Measurements from ENCODE around the gene CHAC2.
"Not testable (repeated sequence)": the region's sequence is repeated elsewhere in the genome, so short reads cannot be mapped to it uniquely, and the experiment has no call there.

CHAC2 gene

DNA sequence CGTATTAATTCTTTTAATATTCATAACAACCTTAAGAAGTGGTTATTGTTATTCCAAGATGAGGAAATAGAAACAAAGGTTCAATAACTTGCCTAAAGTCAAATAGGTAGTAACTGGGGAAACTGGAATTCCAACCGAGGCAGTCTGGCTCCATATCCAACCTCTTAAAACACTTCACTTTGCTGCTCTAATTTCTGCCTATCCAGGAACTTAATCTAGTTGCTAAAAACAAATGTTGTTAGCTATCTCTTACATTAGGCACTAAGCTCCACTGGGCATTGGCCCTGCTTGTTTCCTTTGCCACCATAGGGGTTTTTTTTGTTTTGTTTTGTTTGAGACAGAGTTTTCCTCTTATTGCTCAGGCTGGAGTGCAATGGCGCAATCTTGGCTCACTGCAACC, 44.0 kb downstream of the CHAC2 start:
- Histone ChIP-seq H3K27ac (ENCODE audit: low read length) (no peak overlapping the region), H3K27me3 (ENCODE audit: control insufficient read depth, insufficient read depth, low read length) (no peaks in the 10 kb centered on the region), H3K4me3 (ENCODE audit: low read length) (no peak overlapping the region), H3K36me3 (ENCODE audit: control insufficient read depth, low read depth, low read length) (peaks cover 44% of the 10 kb centered on the region), H3K9ac (ENCODE audit: low read length) (no peak overlapping the region), H3K9me3 (ENCODE audit: control insufficient read depth, low read depth, low read length) (no peaks in the 10 kb centered on the region), H3K4me1 (ENCODE audit: control insufficient read depth, low read depth, low read length) (no peaks in the 10 kb centered on the region)

DNA sequence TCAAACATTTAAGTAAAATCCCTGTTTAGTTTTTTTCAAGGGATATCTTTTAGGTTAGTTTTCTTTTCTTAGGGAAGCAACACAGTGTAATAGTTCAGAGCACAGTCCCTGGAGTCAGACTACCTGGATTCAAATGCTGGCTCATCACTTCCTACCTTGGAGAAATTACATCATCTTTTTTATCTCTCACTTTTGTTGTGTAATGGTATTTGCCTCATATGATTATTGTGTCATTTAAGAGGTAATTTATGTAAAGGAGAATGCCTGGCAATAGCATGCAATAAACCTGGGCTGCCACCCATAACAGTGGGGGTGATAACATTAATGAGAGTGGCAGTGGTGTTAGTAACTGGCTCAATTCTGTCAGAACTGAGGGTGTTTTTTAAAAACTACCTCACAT, 45.5 kb downstream of the CHAC2 start:
- H3K4me3 ChIP-seq (ENCODE audit: low read length) = no peak overlapping the region
- H3K9ac ChIP-seq (ENCODE audit: low read length) = no peak overlapping the region
- H3K4me1 ChIP-seq (ENCODE audit: control insufficient read depth, low read depth, low read length) = no peaks in the 10 kb centered on the region
- H3K9me3 ChIP-seq (ENCODE audit: control insufficient read depth, low read depth, low read length) = no peaks in the 10 kb centered on the region
- H3K27me3 ChIP-seq (ENCODE audit: control insufficient read depth, insufficient read depth, low read length) = no peaks in the 10 kb centered on the region
- peaks cover 42% of the 10 kb centered on the region for H3K36me3 ChIP-seq (ENCODE audit: control insufficient read depth, low read depth, low read length)
- H3K27ac ChIP-seq (ENCODE audit: low read length) = no peak overlapping the region

DNA sequence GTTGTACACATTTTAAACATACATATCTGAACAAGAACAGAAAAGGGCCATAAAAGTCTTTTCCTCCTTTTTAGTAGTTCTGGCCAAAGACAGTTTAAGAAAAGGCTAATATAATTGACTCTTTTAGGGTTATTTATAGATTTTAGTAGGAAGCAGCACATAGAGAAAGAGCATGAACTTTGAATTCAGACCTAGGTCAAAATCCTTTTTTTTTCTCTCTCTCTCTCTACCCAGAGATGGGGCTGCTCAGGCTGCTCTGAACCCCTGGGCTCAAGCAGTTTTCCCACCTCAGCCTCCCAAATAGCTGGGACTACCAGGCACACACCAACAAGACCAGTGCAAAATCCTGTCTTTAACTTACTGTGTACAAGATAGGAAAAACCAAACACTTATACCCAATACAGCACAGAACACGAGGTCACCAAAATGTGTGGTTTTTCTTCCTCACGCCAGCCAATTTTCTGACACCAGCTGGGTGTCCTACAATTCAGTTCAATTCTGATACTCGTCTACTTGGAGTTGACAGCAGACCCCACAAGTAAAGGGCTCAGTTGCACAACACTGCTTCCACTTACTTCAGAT, 51.3 kb downstream of the CHAC2 start:
- Histone ChIP-seq H3K27ac (ENCODE audit: low read length) (no peak overlapping the region), H3K4me1 (ENCODE audit: control insufficient read depth, low read depth, low read length) (no peaks in the 10 kb centered on the region), H3K9ac (ENCODE audit: low read length) (no peak overlapping the region), H3K36me3 (ENCODE audit: control insufficient read depth, low read depth, low read length) (peaks cover 15% of the 10 kb centered on the region), H3K27me3 (ENCODE audit: control insufficient read depth, insufficient read depth, low read length) (no peaks in the 10 kb centered on the region), H3K4me3 (ENCODE audit: low read length) (no peak overlapping the region), H3K9me3 (ENCODE audit: control insufficient read depth, low read depth, low read length) (no peaks in the 10 kb centered on the region)

DNA sequence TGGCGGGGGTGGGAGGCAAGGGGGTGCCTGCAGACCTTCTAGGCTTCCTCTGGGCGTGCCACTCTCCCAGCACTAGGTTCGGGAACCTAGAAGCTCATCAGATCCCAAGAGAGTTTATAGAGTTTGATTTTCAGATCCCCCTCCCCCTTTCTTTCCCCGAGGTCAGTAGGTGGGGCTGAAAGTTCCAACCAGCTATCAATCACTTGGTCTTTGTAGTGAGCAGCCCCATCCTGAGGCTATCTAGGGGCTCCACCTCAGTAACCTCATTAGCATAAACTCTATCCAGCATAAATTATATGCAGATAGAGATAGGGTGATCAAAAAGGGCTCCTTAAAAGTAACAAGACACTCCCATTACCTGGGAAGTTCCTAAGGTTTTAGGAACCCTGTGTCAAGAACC, 52.0 kb downstream of the CHAC2 start:
- no peaks in the 10 kb centered on the region for H3K9me3 ChIP-seq (ENCODE audit: control insufficient read depth, low read depth, low read length)
- H3K4me3 ChIP-seq (ENCODE audit: low read length) = no peak overlapping the region

DNA sequence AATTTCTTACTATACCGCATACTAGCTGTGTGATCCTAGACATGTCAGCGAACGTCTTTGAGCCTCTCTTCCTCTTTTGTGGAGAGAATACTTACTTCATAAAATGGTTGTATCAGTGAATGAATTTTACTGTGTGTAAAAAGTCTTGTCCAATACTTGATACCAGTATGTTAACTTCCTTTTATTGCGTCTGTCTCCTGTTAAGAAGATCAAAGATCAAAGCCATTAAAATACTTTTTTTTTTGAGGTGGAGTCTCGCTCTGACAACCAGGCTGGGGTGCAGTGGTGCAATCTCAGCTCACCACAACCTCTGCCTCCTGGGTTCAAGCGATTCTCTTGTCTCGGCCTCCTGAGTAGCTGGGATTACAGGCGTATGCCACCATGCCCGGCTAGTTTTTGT, 52.4 kb downstream of the CHAC2 start:
- no peak overlapping the region for H3K27ac ChIP-seq (ENCODE audit: low read length)
- H3K36me3 ChIP-seq (ENCODE audit: control insufficient read depth, low read depth, low read length) = peaks cover 14% of the 10 kb centered on the region
- no peaks in the 10 kb centered on the region for H3K27me3 ChIP-seq (ENCODE audit: control insufficient read depth, insufficient read depth, low read length)
- H3K9me3 ChIP-seq (ENCODE audit: control insufficient read depth, low read depth, low read length) = no peaks in the 10 kb centered on the region
- no peaks in the 10 kb centered on the region for H3K4me1 ChIP-seq (ENCODE audit: control insufficient read depth, low read depth, low read length)
- H3K4me3 ChIP-seq (ENCODE audit: low read length) = no peak overlapping the region
- no peak overlapping the region for H3K9ac ChIP-seq (ENCODE audit: low read length)

More for the DNA sequence above, 52.0 kb downstream of the CHAC2 start:
- H3K9ac ChIP-seq (ENCODE audit: low read length) = no peak overlapping the region
- peaks cover 15% of the 10 kb centered on the region for H3K36me3 ChIP-seq (ENCODE audit: control insufficient read depth, low read depth, low read length)
- H3K27ac ChIP-seq (ENCODE audit: low read length) = no peak overlapping the region
- no peaks in the 10 kb centered on the region for H3K4me1 ChIP-seq (ENCODE audit: control insufficient read depth, low read depth, low read length)
- H3K27me3 ChIP-seq (ENCODE audit: control insufficient read depth, insufficient read depth, low read length) = no peaks in the 10 kb centered on the region

DNA sequence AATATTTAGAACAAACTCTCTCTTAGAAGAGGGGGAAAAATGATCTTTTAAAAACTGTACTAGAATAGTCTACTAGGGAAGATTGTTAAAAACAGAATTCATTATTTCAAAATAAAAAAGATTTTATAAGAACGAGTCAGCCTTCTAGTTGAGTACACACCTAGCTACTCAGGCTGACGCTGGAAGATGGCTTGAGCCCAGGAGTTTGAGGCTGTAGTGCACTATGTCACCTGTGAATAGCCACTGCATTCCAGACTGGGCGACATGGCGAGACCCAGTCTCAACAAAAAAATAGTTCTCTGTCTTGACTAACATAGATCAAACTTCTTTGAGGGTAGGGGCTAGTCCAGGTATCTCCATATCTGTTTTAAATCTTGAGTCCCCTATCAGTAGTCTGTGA, 53.1 kb downstream of the CHAC2 start:
- Histone ChIP-seq H3K9ac (ENCODE audit: low read length) (no peak overlapping the region), H3K27me3 (ENCODE audit: control insufficient read depth, insufficient read depth, low read length) (no peaks in the 10 kb centered on the region), H3K4me1 (ENCODE audit: control insufficient read depth, low read depth, low read length) (no peaks in the 10 kb centered on the region), H3K36me3 (ENCODE audit: control insufficient read depth, low read depth, low read length) (peaks cover 8% of the 10 kb centered on the region), H3K27ac (ENCODE audit: low read length) (no peak overlapping the region), H3K4me3 (ENCODE audit: low read length) (no peak overlapping the region), H3K9me3 (ENCODE audit: control insufficient read depth, low read depth, low read length) (no peaks in the 10 kb centered on the region)

DNA sequence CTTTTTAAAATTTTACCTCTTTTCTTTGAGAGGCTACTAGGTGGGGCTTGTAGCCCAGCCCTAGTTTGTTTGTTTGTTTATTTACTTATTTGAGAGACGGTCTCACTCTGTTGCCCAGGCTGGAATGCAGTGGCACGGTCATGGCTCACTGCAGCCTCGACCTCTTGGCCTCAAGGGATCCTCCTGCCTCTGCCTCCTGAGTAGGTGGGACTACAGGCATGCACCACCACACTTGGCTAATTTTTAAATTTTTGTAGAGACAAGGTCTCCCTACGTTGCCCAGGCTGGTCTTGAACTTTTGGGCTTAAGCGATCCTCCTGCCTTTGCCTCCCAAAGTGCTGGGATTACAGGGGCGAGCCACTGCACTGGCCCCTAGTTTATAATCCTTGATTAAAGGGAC, 54.2 kb downstream of the CHAC2 start:
- no peaks in the 10 kb centered on the region for H3K27me3 ChIP-seq (ENCODE audit: control insufficient read depth, insufficient read depth, low read length)
- no peaks in the 10 kb centered on the region for H3K9me3 ChIP-seq (ENCODE audit: control insufficient read depth, low read depth, low read length)
- H3K4me1 ChIP-seq (ENCODE audit: control insufficient read depth, low read depth, low read length) = peaks cover 6% of the 10 kb centered on the region
- no peak overlapping the region for H3K9ac ChIP-seq (ENCODE audit: low read length)
- H3K27ac ChIP-seq (ENCODE audit: low read length) = no peak overlapping the region
- H3K4me3 ChIP-seq (ENCODE audit: low read length) = no peak overlapping the region
- peaks cover 6% of the 10 kb centered on the region for H3K36me3 ChIP-seq (ENCODE audit: control insufficient read depth, low read depth, low read length)

DNA sequence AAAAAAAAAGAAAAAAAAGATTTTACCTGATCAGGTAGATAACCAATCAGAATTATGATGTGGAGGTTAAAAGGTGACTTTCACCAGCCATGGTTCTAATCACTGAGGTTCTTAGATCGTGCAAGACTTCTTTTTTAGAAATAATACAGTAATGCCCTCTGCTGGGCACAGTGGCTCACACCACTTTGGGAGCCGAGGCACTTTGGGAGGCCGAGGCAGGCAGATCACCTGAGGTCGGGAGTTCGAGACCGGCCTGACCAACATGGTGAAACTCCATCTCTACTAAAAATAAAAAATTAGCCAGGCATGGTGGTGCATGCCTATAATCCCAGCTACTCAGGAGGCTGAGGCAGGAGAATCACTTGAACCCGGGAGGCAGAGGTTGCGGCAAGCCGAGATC, 56.0 kb downstream of the CHAC2 start:
- H3K4me3 ChIP-seq (ENCODE audit: low read length); H3K9ac ChIP-seq (ENCODE audit: low read length); H3K9me3 ChIP-seq (ENCODE audit: control insufficient read depth, low read depth, low read length); H3K27me3 ChIP-seq (ENCODE audit: control insufficient read depth, insufficient read depth, low read length); H3K36me3 ChIP-seq (ENCODE audit: control insufficient read depth, low read depth, low read length); H3K27ac ChIP-seq (ENCODE audit: low read length): not testable (repeated sequence)
- H3K4me1 ChIP-seq (ENCODE audit: control insufficient read depth, low read depth, low read length) = peaks cover 20% of the 10 kb centered on the region
